Measurements from ENCODE around the gene SYNDIG1. TPM values are rescaled to one million over a fixed set of nuclear protein-coding genes. Genes with fewer than 3 reads are reported as not detected.

Gene SYNDIG1
- total RNA-seq, 2 experiments from 2014 or later, result not detected

GRCh38 chr20:24678351-24679106, 209.1 kb downstream of the SYNDIG1 start:
- Histone ChIP-seq H4K20me1 (ENCODE audit: insufficient read depth, low read length) (no peaks in the 10 kb centered on the region), H3K36me3 (ENCODE audit: insufficient read depth, low read length) (no peaks in the 10 kb centered on the region), H2AFZ (ENCODE audit: low read length) (no peak overlapping the region), H3K9me3 (ENCODE audit: low read length) (no peaks in the 10 kb centered on the region), H3K27ac (ENCODE audit: low read depth, low read length, poor library complexity, severe bottlenecking) (no peak overlapping the region), H3K4me3 (ENCODE audit: low read depth, low read length, poor library complexity, severe bottlenecking) (no peak overlapping the region), H3K4me1 (ENCODE audit: insufficient read depth, low read length, poor library complexity, severe bottlenecking) (no peaks in the 10 kb centered on the region), H3K79me2 (ENCODE audit: insufficient read depth, low read depth, low read length) (no peaks in the 10 kb centered on the region), H3K9me2 (ENCODE audit: insufficient read depth, low read length) (no peaks in the 10 kb centered on the region), H3K4me2 (ENCODE audit: low read length) (no peak overlapping the region)
- TF ChIP-seq EZH2phosphoT487 (IDR thresholded peaks at IDR 0.05; ENCODE audit: borderline replicate concordance, low read depth, low read length) (no peak), CTCF (conservative IDR thresholded peaks at IDR 0.05; ENCODE audit: low read length) (no peak)
- POLR2A ChIA-PET, result no interaction called here
- no peak for DNase-seq (ENCODE audit: low spot score)
- CTCF ChIA-PET (ENCODE audit: unreplicated experiment), result no interaction called here
- intact Hi-C loops (cut with micrococcal nuclease; ENCODE audit: unreplicated experiment), result no loop called here
- BruUV-seq (replicated peaks), result no TSS peak

- POLR2A ChIA-PET, result no interaction called here
- intact Hi-C loops (cut with micrococcal nuclease; ENCODE audit: unreplicated experiment), result no loop called here
Measured at GRCh38 chr20:24679448-24680047, 210.1 kb downstream of the SYNDIG1 start.

More at GRCh38 chr20:24679448-24680047, 210.1 kb downstream of the SYNDIG1 start:
- Histone ChIP-seq H4K20me1 (ENCODE audit: insufficient read depth, low read length) (no peaks in the 10 kb centered on the region), H3K4me1 (ENCODE audit: insufficient read depth, low read length, poor library complexity, severe bottlenecking) (no peaks in the 10 kb centered on the region), H3K9me2 (ENCODE audit: insufficient read depth, low read length) (no peaks in the 10 kb centered on the region), H3K36me3 (ENCODE audit: insufficient read depth, low read length) (no peaks in the 10 kb centered on the region), H3K27ac (ENCODE audit: low read depth, low read length, poor library complexity, severe bottlenecking) (no peak overlapping the region), H2AFZ (ENCODE audit: low read length) (no peak overlapping the region), H3K4me3 (ENCODE audit: low read depth, low read length, poor library complexity, severe bottlenecking) (no peak overlapping the region), H3K4me2 (ENCODE audit: low read length) (no peak overlapping the region), H3K9me3 (ENCODE audit: low read length) (no peaks in the 10 kb centered on the region), H3K79me2 (ENCODE audit: insufficient read depth, low read depth, low read length) (no peaks in the 10 kb centered on the region)
- TF ChIP-seq EZH2phosphoT487 (IDR thresholded peaks at IDR 0.05; ENCODE audit: borderline replicate concordance, low read depth, low read length) (no peak), CTCF (conservative IDR thresholded peaks at IDR 0.05; ENCODE audit: low read length) (no peak)
- BruUV-seq (replicated peaks), result no TSS peak
- DNase-seq (ENCODE audit: low spot score), result no peak
- CTCF ChIA-PET (ENCODE audit: unreplicated experiment), result no interaction called here
